Hematopoietic multipotent progenitor cell treated with erythropoietin and hydrocortisone succinate and interleukin-3 and kit ligand, for 6 days (in vitro differentiated cells): ENCODE results near the gene INSRR.
A peak's percentile ranks its signal among the peaks of the same experiment; 100 is the strongest.

Experiments
- DNase-seq: peaks from one replicate; pipeline ENCODE4 v3.0.0-alpha.2; 2015

The INSRR gene

DNA sequence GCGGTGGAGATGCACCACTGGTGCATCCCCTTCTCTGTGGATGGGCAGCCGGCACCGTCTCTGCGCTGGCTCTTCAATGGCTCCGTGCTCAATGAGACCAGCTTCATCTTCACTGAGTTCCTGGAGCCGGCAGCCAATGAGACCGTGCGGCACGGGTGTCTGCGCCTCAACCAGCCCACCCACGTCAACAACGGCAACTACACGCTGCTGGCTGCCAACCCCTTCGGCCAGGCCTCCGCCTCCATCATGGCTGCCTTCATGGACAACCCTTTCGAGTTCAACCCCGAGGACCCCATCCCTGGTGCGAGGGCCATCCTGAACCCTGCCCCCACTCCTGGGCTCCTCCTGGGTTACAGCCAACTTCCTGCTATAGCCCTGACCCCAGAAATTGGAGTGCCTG is 14.7 kb upstream of the INSRR start:
- DNase-seq = no peak

DNA sequence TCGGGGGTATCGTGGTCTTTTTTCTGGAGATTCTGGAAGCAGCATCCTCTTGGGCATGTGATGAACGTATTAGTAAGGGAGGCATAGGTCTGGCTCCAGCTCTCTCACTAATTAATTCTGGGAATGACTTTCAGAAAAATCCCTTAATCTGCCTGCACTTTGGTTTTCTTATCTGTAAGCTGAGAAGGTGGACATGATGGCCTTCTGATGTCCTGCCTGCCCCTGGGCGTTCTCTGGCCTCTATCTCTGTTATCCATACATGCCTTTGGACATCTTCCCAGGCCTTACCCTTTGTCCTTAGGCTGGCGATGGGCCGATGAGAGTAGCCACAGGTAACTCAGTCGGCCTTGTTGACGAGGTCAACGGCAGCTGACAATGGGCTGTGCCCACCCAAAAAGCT is 10.5 kb upstream of the INSRR start:
- DNase-seq = no peak

DNA sequence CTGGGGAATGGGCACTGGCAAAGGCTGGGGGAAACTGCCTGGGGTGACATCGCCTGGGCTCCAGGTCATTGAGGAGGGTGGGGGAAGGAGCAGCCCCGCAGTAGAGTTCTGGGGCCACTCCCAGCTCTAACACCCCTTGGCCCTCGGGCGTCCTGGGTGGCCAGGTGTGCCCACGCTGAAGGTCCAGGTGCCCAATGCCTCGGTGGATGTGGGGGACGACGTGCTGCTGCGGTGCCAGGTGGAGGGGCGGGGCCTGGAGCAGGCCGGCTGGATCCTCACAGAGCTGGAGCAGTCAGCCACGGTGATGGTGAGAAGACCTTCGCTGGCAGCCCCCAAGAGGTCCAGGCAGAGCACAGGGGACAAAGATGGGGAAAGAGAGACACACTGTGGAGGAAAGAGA is 9.4 kb upstream of the INSRR start:
- no peak for DNase-seq

DNA sequence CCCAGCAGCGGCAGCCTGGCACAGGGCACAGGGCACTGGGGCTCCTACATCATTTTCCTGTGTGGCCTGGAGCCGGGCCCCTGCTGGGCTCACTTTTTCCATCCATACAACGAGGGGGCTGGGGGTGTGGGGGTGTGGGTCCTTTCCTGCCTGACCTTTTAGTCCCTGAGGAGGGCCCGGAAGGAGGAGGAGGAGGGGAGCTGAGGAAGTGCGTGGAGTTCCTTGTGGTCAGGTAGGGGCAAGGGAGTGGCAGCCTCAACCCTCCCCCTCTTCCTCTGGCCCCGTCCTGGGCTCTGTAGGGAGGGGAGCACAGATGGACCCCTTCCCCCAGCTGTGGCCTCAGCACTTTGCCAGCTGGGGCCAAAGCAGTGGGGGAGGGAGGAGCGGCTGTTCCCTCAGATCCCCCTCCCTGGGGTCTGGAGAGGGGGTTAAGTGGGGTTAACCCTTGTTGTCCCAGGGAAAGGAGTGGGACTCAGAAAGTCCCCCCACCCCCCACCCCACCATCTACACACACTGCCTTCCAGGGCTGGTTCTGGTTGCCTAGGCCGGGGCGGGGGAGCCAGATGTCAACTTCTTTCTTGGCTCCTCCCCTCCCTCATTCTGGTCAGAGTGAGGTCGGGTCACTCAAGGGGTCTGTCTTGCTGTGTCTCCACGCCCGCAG is 7.5 kb upstream of the INSRR start:
- no peak for DNase-seq

DNA sequence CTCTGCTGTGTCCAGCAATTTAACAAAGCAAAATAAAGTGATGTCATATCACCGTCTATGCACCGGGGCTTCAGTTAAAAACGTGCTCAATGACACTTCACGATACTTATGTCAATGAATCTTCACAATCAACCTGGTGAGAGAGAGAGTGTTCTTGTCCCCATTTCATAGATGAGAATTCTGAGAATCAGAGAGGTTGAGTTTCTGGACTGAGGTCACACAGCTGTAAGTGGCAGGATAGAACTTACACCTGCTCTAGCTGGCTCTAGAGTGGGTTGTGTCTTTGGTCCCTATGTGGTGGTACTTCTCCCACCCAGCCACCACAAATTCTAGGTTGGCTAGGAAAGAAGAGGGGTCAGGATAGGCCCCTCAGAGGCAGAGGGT is 6.9 kb upstream of the INSRR start:
- no peak for DNase-seq

DNA sequence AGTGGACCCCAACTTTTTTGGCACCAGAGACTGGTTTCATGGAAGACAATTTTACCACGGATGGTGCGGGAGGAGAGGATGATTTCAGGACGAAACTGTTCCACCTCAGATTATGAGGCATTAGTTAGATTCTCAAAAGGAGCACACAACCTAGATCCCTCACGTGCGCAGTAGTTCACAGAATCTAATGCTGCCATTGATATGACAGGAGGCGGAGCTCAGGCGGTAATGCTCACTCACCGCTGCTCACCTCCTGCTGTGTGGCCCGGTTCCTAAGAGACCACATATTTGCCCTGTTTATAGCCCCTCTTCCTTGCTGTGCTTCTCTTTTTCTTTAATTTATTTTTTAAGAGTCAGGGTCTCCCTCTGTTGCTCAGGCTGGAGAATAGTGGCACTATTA is 6.3 kb upstream of the INSRR start:
- DNase-seq = no peak

DNA sequence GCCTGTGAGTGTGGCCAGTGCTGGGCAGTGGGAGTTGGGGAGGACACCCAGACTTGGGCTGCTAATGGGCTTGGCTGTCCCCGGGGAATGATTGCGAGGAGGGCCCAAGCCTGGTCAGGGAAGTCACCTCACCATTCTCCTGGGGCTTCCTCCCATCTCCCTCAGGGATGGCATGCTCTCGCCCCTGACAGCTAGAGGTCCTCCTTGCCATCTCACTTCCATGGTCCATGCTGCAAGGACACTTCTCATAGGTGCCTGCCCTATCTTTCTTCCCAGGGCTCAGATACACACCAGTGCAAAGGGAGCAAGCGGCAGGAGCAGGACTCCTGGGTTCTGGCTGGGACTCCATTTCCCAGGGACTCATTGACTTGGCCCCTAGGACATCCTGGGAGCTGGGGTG is 5.9 kb upstream of the INSRR start:
- DNase-seq = no peak

DNA sequence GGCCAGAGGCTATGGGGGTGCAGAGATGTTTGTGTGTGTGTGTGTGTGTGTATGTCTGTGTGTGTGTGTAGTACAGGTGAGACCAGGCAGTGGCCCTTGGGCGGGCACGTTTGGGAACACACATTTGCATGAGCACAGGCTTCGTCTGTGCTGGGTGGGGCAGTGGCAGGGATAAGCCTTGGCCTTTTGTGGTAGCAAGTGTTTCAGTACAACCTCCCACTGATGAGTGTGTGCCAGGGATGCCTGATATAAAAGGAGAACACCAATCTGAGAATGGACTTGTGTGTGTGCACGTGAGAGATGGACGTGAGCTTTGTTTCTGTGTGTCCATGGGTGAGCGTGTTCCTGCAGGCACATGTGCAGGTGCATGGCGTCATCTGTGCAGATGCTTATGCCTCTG is 4.7 kb upstream of the INSRR start:
- peak; percentile 59 for DNase-seq

DNA sequence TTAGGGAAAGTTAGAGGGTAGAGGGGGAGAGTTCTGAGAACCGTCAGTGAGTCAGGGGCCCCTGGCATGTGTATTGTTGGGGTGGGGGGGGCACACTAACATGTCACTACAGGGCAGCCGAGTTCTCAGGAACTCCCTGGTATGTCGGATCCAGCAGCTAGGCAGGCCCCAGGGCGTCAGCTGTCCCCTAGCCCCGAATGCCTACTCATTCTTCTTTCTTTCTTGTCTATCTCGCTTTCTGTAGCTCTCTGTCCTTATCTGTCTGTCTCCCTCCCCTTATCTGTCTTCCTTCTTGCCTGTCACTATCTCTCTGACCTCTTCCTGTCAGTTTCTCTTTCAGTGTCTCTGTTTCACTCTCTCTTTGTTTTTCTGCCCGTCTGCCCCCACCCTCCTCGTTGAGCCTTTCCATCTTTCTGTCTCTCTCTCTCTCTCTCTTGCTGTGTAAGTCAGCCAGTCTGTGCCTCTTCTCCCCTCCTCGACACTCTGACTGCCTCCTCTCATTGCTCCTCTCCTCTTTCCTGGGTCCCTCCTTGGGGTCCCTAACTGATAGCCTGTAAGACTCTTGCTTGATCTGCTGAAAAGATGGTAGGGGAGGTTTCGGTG is 4.2 kb upstream of the INSRR start:
- DNase-seq = peak; percentile 79

DNA sequence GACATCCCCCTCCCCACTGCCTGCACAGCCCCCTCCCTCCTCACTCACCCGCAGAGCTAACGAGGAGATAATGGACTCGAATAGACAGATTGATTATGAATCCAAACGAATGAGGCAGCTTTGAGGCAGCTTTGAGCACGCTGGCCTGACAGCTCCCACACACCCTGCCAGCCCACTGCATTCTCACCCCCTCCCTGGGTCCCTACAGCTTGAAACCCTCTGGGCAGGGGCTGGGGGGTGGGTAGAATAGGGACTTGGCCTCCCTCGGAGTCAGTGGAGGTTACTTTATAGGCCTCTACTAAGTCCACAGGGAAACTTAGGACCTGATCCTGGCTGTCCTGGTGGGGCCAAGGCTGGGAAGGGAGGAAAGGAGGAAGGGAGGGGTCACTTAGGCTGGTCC is 3.7 kb upstream of the INSRR start:
- DNase-seq = no peak

DNA sequence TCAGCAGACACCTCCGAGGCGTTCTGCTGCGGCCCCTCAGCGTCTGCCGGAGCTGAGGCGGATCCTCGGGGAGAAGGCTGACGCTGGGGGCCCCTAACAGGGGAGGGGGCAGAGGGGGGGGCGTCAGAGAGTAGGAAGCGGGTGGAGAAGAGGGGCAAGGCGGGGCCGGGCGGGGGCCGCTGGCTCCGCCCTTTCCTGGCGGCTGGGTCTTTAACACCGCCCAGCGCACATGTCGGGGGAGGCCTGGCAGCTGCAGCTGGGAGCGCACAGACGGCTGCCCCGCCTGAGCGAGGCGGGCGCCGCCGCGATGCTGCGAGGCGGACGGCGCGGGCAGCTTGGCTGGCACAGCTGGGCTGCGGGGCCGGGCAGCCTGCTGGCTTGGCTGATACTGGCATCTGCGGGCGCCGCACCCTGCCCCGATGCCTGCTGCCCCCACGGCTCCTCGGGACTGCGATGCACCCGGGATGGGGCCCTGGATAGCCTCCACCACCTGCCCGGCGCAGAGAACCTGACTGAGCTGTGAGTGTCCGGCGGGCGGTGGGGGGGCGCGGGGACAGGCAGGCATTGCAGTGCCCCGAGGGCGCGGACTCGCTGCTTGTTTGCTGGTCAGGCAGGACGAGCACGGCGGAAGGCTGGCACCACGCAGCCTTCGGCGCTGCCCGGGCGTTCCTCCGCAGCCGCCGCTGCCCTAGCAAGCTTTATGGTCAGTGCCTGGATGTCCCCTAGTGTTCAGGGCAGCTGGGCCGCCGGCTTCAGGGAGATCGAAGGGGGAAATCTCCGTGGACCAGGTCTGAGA is 1.9 kb upstream of the INSRR start, which contains the start of gene NTRK1:
TSS of gene NTRK1 (plus strand) at position 238 of the 796 bp plus-strand sequence. CDS start at position 308, 70 bp downstream.
- DNase-seq = peak; percentile 79

DNA sequence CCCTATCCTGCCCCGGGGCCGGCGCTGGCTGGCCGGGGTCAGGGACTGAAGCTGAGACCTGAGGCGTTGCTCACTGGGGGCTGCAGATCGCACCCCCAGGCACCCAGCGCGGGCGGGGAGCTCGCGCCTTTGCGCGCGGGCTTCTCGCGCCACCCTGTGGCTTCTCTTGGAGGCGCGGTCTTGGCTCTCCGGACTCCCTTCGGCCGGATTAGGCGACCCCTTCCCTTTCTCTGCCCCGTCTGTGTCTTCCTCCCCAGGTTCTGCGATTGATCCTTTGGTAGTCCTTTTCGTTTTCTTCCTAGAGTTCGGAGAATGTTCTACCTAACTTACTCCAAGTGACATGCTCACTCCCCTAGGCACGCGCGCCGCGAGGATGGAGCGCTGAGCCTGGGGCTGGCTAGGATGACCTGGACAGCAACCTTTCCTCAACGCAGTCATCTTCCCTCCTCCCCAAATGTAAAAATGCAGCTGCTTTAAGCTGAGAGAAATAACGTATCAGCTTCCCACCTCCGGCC is 1.3 kb upstream of the INSRR start:
- DNase-seq = peak; percentile 76

DNA sequence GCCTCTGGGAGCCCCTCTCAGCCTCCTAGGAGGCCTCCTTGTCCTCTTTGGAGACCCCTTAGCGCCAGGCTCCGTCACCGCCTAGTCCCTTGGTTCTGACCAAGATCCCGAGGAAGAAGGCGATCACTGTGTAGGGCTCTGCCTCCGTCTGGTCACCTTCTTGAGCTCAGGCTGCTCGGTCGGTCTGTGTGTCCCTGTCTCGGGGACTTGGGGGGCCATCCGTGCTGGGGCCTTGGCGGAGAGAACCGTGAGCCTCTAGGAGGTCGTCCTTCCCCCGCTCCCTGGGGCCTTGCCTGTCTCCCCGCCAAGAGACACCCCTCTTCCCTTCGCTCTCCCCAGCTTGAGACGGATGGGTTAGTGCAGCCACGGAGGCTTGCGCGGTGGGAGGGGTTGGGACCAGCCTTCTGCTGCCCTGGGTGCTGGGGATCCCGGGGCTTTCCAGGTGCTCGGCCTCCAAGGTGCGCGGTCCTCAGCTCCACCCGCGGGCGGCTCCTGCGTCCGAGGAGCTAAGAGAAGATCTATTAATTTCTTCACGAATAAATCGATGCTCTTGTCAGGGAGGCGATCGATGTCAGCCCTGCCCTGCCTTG is 701 bp upstream of the INSRR start:
- no peak for DNase-seq

DNA sequence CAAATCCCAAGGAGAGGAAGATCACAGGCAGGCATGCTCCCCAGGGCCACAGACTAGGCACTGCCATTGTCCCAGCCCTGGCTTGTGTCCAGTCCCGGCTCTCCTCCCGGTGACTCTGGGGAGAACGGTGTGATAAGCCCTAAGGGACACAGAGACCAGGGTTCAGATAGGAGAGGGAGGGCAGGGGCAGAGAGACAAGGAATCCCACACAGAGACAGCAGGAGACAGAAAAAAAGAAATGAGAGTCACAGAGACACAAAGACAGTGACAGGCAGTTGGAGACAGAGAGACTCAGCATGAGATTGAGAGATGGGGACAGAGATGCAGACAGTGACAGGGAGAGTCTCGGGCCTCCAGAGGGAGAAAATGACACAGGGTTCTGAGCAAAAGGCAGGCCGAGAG is 361 bp downstream of the INSRR start:
- DNase-seq = peak; percentile 45

DNA sequence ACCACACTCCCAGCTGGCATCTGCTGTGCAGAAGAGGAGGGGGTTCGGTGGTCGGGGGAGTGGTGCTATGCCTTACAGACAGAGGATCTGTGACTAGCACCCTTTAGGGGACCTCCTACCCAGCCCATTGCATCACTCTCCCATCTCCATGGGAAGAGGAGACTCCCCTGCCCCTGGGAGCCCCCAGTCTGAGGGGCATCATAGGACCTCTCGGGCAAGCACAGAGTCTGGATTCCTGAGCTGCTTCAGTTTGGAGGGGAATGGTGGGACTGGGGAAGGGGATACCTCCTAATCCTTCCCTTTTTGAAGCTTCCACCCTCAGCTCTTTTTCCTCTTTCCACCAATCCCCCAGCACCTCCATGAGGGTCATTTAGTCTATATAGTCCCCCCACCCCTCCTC is 1.4 kb downstream of the INSRR start:
- no peak for DNase-seq

DNA sequence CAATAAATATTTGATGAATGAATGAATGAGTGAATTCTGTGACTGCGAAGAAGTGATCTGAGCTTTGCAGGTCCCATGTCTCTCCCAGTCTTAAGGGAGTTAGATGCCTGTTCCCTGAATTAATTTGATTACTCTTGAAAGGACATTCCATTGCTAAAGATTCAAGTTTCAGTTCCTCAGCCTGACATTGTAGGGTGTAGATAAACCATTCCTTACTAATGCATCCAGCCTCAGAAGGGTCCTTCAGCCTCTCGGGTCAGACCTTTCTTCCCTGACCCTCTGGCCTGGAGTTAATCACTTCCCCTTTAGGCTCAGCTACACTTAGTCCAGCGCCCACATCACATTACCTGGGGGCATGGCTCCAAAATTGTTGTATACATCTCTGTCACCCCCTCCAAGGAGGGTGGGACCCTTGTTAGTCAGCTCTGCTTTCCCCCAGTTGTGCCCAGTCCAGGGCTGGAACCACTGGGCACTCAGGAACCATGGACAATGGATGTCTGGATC is 2.6 kb downstream of the INSRR start:
- no peak for DNase-seq

DNA sequence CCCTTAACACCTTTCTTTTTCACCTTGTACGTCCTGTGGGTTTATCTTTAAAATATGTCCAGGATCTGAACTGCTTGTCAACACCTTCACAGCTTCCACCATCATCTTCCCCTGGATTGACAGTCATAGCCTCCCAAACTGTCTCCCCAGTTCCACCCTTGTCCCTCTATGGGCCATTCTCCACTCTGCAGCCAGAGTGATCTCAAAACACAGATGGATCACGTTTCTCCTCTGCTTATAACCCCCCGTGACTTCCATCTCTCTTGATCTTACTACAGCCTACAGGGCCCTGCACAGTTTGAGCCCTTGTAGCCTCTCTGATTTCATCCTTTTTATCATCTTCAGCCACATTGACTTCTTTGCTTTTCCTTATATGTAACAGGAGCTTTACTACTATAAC is 4.3 kb downstream of the INSRR start:
- no peak for DNase-seq

DNA sequence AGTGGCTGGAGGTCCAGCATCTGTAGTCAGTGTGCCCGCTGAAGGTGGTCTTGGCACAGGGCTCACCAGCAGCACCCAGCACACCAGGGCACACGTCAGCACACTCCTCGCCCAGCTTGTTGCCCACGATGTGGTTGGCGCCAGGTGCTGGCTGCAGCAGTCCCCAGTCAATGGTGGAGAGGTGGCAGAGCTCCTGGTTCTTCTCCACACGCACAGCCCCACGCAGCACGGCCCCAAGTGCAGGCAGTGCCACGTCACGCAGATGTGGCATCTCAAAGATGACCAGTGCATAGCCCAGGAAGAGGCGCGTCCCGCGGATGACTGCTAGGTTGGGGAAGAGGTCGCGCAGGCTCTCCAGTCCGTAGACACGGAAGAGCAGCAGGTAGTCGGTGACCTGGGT is 5.2 kb downstream of the INSRR start:
- no peak for DNase-seq

DNA sequence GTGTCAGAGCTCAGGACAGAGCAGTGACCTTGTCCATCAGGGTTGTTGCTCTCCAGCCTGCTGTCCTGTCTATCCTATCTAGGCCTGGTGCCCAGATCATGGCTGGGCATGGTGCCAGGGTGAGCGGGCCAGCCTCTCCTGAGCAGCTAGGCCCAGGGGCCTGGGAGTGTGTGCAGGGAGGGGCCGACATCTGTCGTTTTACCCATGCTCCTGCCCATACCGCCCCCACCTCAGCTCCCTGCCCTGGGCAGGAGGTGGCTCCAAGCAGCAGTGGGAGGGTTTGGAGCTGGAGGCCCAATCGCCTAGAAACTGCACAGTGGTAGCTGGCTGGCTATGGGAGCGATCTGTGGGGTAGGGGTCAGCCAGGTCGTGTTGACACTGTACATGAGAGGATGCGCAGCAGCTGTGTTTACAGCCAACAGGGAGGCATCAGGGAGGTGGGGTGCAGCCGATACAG is 6.5 kb downstream of the INSRR start:
- peak; percentile 53 for DNase-seq

DNA sequence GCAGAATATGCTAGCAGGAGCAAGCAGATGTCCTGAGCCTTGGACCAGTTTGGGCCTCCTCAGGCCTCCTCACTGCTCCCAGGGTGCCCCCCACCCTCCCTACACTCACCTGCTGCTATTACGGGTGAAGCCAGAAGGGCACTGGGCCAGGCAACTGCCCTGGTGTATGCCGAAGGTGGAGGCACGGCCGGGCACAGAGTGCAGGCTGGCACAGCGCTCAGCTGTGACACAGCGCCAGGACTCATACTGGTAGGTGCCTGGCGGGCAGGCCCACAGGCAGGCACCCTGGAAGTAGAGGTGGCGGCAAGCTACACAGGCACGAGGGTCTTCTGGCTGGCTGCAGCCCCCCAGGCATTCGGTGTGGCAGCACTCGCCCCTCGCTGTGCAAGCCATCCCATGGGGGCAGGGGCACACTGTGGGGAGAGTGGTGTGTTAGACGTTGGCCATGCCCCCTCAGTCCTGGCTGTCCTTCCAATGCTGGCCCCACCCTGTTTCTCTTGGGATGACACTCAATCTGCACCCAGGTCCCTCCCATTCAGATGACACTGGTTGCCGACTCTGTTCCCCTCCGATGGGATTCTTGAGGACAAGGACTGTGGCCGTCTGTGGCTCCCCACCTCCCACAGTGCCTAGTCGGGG is 7.0 kb downstream of the INSRR start:
- no peak for DNase-seq

DNA sequence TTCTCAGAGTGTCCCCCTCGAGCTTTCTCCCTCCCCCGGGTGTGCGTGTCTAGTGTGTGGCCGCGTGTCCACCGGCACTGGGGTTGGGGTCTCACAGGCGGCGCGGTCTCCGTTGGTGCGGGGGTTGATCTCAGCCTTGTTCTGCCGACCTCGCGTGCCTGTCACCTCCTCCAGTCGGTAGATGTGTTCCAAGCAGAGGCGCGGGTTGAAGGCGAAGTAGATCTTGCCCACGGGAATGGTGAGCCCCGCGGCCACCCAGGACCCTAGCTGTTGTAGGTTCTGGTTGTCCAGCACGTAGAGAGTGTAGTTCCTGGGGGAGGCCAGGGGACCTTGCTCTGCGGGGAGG is 9.8 kb downstream of the INSRR start:
- no peak for DNase-seq

DNA sequence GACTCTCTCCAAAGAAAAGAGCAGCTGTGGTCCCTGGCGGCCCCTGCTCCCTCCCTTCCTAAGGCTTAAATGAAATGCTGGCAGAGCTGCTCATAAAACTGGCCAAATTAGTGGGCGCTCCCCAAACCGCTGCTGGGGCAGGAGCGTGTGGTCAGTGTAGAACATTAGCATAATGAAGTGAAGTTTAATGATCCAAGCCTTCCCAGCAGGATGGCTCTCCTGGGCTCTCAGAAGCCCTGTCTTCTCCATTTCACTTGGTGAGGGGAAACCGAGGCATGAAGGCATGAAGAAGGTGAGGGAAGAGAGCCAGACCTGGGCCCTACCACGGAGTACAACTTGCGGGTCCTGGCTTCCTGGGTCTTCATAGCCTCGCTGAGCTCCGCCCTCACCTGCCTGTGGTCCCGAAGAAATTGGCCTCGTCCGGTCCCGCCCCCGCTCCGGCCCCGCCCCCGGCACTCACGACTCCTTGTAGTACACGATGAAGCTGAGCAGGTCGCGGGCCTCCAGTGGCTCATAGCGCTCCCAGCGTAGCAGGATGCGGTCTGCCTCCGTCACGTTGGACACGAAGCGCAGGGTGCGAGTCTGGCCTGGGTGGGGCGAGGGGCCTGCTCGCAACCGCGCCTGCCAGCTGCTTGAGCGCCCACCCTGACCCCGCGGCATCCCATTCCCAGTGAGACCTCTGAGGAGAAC is 10.3 kb downstream of the INSRR start:
- no peak for DNase-seq
